HEK293 (cell line): ENCODE measurements around the gene PTRHD1.

Experiments used
- CTCF ChIA-PET: fragments of 350-600 bp; formaldehyde crosslinking; extraction: SDS; loops from one replicate; lab custom pipeline; 2021; ENCODE audit warnings: antibody characterized with exemption; lab: Yijun Ruan, JAX
- POLR2A ChIA-PET: fragments of 300-600 bp; formaldehyde crosslinking; extraction: SDS; loops from one replicate; lab custom pipeline; 2020; ENCODE audit warnings: antibody characterized with exemption, inconsistent platforms; lab: Yijun Ruan, JAX
- H3K27ac ChIP-seq: fragments of 200-500 bp; sonication (Bioruptor generic); 2 replicates; pipeline ENCODE4 v1.5.1; 2014; ENCODE audit warnings: low read depth, low read length, control low read depth, inconsistent platforms; ENCODE audit errors: extremely low read depth
- H3K36me3 ChIP-seq, 2 experiments: fragments of 200-500 bp in 1 of 2; sonication (Bioruptor generic) in 1 of 2; 1 replicate in 1 of 2; 2 replicates in 1 of 2; pipeline ENCODE4 v1.5.1; 2014 to 2017; ENCODE audit warnings: inconsistent platforms in 2 of 2, low read length in 2 of 2; ENCODE audit not compliant: control insufficient read depth in 2 of 2, insufficient read depth in 1 of 2
- H3K4me1 ChIP-seq: fragments of 200-500 bp; sonication (Bioruptor generic); 2 replicates; pipeline ENCODE4 v1.5.1; 2014; ENCODE audit warnings: mild to moderate bottlenecking, low read length, inconsistent platforms; ENCODE audit not compliant: control insufficient read depth, insufficient read depth
- H3K4me3 ChIP-seq: 2 replicates; pipeline ENCODE4 v1.5.1; 2011; ENCODE audit warnings: low read depth, mild to moderate bottlenecking, control low read depth, low read length, moderate library complexity
- H3K9me3 ChIP-seq: fragments of 200-500 bp; sonication (Bioruptor generic); 2 replicates; pipeline ENCODE4 v1.5.1; 2014; ENCODE audit warnings: low read depth, low read length, inconsistent platforms; ENCODE audit not compliant: control insufficient read depth, insufficient read depth
- HOXD13 ChIP-seq: sonication (generic); formaldehyde crosslinking; IDR thresholded peaks from 2 replicates; pipeline ENCODE4 v1.8.0; 2022; ENCODE audit warnings: missing genetic modification reagents, borderline replicate concordance
- KLF16 ChIP-seq: fragments of 450-650 bp; formaldehyde crosslinking; IDR thresholded peaks from 2 replicates; pipeline ENCODE4 v1.5.1; 2017; ENCODE audit warnings: missing biosample characterization, missing genetic modification characterization
- OSR2 ChIP-seq: fragments of 450-650 bp; formaldehyde crosslinking; IDR thresholded peaks from 2 replicates; pipeline ENCODE4 v1.5.1; 2016; ENCODE audit warnings: missing biosample characterization, missing genetic modification characterization
- PRDM4 ChIP-seq: fragments of 450-650 bp; formaldehyde crosslinking; IDR thresholded peaks from 2 replicates; pipeline ENCODE4 v1.5.1; 2017; ENCODE audit warnings: missing biosample characterization, missing genetic modification characterization
- PRDM6 ChIP-seq: fragments of 450-650 bp; formaldehyde crosslinking; IDR thresholded peaks from 2 replicates; pipeline ENCODE4 v1.5.1; 2017; ENCODE audit warnings: missing biosample characterization, missing genetic modification characterization
- SP7 ChIP-seq: fragments of 450-650 bp; formaldehyde crosslinking; IDR thresholded peaks from 2 replicates; pipeline ENCODE4 v1.5.1; 2016; ENCODE audit warnings: missing biosample characterization, missing genetic modification characterization
- ZBTB20 ChIP-seq: fragments of 450-650 bp; formaldehyde crosslinking; IDR thresholded peaks from 2 replicates; pipeline ENCODE4 v1.5.1; 2016; ENCODE audit warnings: missing biosample characterization, missing genetic modification characterization
- ZBTB7A ChIP-seq: fragments of 450-650 bp; formaldehyde crosslinking; IDR thresholded peaks from 2 replicates; pipeline ENCODE4 v1.5.1; 2016; ENCODE audit warnings: low read depth, missing biosample characterization, missing genetic modification characterization
- ZNF112 ChIP-seq: fragments of 450-650 bp; formaldehyde crosslinking; IDR thresholded peaks from 2 replicates; pipeline ENCODE4 v1.5.0; 2017; ENCODE audit warnings: missing biosample characterization, missing genetic modification characterization
- ZNF138 ChIP-seq: fragments of 450-650 bp; formaldehyde crosslinking; IDR thresholded peaks from 2 replicates; pipeline ENCODE4 v1.5.1; 2016; ENCODE audit warnings: missing biosample characterization, missing genetic modification characterization, borderline replicate concordance
- ZNF169 ChIP-seq: fragments of 450-650 bp; formaldehyde crosslinking; IDR thresholded peaks from 2 replicates; pipeline ENCODE4 v1.5.1; 2016; ENCODE audit warnings: missing biosample characterization, missing genetic modification characterization
- ZNF175 ChIP-seq: fragments of 450-650 bp; formaldehyde crosslinking; IDR thresholded peaks from 2 replicates; pipeline ENCODE4 v1.5.1; 2016; ENCODE audit warnings: missing biosample characterization, missing genetic modification characterization
- ZNF280D ChIP-seq: fragments of 450-650 bp; formaldehyde crosslinking; IDR thresholded peaks from 2 replicates; pipeline ENCODE4 v1.5.1; 2016; ENCODE audit warnings: missing biosample characterization, missing genetic modification characterization
- ZNF292 ChIP-seq: fragments of 450-650 bp; formaldehyde crosslinking; IDR thresholded peaks from 2 replicates; pipeline ENCODE4 v1.5.1; 2016; ENCODE audit warnings: low read depth, missing biosample characterization, missing genetic modification characterization, borderline replicate concordance
- ZNF324 ChIP-seq: fragments of 450-650 bp; formaldehyde crosslinking; IDR thresholded peaks from 2 replicates; pipeline ENCODE4 v1.5.1; 2016; ENCODE audit warnings: missing biosample characterization, missing genetic modification characterization
- ZNF391 ChIP-seq: fragments of 450-650 bp; formaldehyde crosslinking; IDR thresholded peaks from 2 replicates; pipeline ENCODE4 v1.5.1; 2016; ENCODE audit warnings: low read depth, missing biosample characterization, missing genetic modification characterization, borderline replicate concordance
- ZNF394 ChIP-seq: fragments of 450-650 bp; formaldehyde crosslinking; IDR thresholded peaks from 2 replicates; pipeline ENCODE4 v1.5.1; 2016; ENCODE audit warnings: missing biosample characterization, missing genetic modification characterization, mild to moderate bottlenecking, moderate library complexity, borderline replicate concordance
- ZNF670 ChIP-seq: fragments of 450-650 bp; formaldehyde crosslinking; IDR thresholded peaks from 2 replicates; pipeline ENCODE4 v1.5.1; 2016; ENCODE audit warnings: missing biosample characterization, missing genetic modification characterization, low read depth
- ZNF768 ChIP-seq: fragments of 450-650 bp; formaldehyde crosslinking; IDR thresholded peaks from 2 replicates; pipeline ENCODE4 v1.5.1; 2018; ENCODE audit warnings: missing biosample characterization, mild to moderate bottlenecking, missing genetic modification characterization
- ZSCAN23 ChIP-seq: fragments of 450-650 bp; formaldehyde crosslinking; IDR thresholded peaks from 2 replicates; pipeline ENCODE4 v1.5.1; 2016; ENCODE audit warnings: missing biosample characterization, missing genetic modification characterization

Gene PTRHD1

GRCh38 chr2:24762518-24762917, 30.7 kb downstream of the PTRHD1 start:
- POLR2A ChIA-PET = interaction anchor here (0.5 kb wide), 1 partner anchor 66 kb away, joined by 5 read pairs; no protein-coding TSS in a partner anchor
- no peak overlapping the region for H3K4me3 ChIP-seq
- CTCF ChIA-PET = interaction anchor here (0.7 kb wide), 1 partner anchor 352 kb away, joined by 5 read pairs; no protein-coding TSS in a partner anchor
- TF ChIP-seq ZBTB7A (tag by site-specific recombination) = no peak
- no peak for TF ChIP-seq PRDM4
- no peak for TF ChIP-seq ZNF175 (tag by site-specific recombination)
- TF ChIP-seq ZNF670 = no peak
- 0 out of 2 replicates have a peak, but pooled peaks have one; percentile 22 for TF ChIP-seq OSR2 (tag by site-specific recombination)
- no peak for TF ChIP-seq ZNF292 (tag by site-specific recombination)
- no peak for TF ChIP-seq ZNF324 (tag by site-specific recombination)
- no peak for TF ChIP-seq KLF16 (tag by site-specific recombination)
- peak; percentile 70 for TF ChIP-seq PRDM6 (tag by site-specific recombination)
- TF ChIP-seq ZNF138 (tag by site-specific recombination) = no peak
- TF ChIP-seq ZNF768 (tag by site-specific recombination) = no peak
- no peak for TF ChIP-seq SP7 (tag by site-specific recombination)
- no peak for TF ChIP-seq ZSCAN23
- no peak overlapping the region for H3K27ac ChIP-seq
- no peaks in the 10 kb centered on the region for H3K9me3 ChIP-seq
- peaks cover 16 to 32% of the 10 kb centered on the region in 2 experiments for H3K36me3 ChIP-seq
- H3K4me1 ChIP-seq = peaks cover 10% of the 10 kb centered on the region

- H3K9me3 ChIP-seq = no peaks in the 10 kb centered on the region
- no peak overlapping the region for H3K27ac ChIP-seq
- CTCF ChIA-PET = interaction anchor here (0.7 kb wide), 1 partner anchor 351 kb away, joined by 5 read pairs; no protein-coding TSS in a partner anchor
- H3K36me3 ChIP-seq = peaks cover 19 to 32% of the 10 kb centered on the region in 2 experiments
- TF ChIP-seq HOXD13 = no peak
- no peak for TF ChIP-seq KLF16 (tag by site-specific recombination)
- no peak for TF ChIP-seq ZNF169
- TF ChIP-seq, all 188 proteins: peak for 0
- POLR2A ChIA-PET = interaction anchor here (0.5 kb wide), 1 partner anchor 67 kb away, joined by 5 read pairs; no protein-coding TSS in a partner anchor
- no peak overlapping the region for H3K4me3 ChIP-seq
- peaks cover 10% of the 10 kb centered on the region for H3K4me1 ChIP-seq
Measured at GRCh38 chr2:24761866-24762265, 31.3 kb downstream of the PTRHD1 start.

GRCh38 chr2:24756789-24757188, 36.4 kb downstream of the PTRHD1 start:
- Histone ChIP-seq H3K27ac (no peak overlapping the region), H3K4me3 (no peak overlapping the region), H3K36me3 (peaks cover 19 to 37% of the 10 kb centered on the region in 2 experiments), H3K9me3 (no peaks in the 10 kb centered on the region), H3K4me1 (peaks cover 6% of the 10 kb centered on the region)
- ChIA-PET CTCF (no interaction called here), POLR2A (no interaction called here)
- TF ChIP-seq ZNF394 (tag by site-specific recombination) (no peak), ZBTB20 (tag by site-specific recombination) (no peak), ZNF280D (tag by site-specific recombination) (no peak), ZNF112 (no peak), ZNF391 (tag by site-specific recombination) (no peak)
